HG03039 (cell line): ENCODE results near the gene MAPK1.
"Not testable (repeated sequence)": the region's sequence is repeated elsewhere in the genome, so short reads cannot be mapped to it uniquely, and the experiment has no call there.

Experiments
- ATAC-seq: cut with Tn5 transposase; IDR thresholded peaks from one replicate; pipeline ENCODE4 v1.9.1; 2021; ENCODE audit warnings: mild to moderate bottlenecking, moderate library complexity; ENCODE audit not compliant: unreplicated experiment

The MAPK1 gene

GRCh38 chr22:21793716-21794115 lies 73.7 kb downstream of the MAPK1 start:
- not testable (repeated sequence) for ATAC-seq

DNA sequence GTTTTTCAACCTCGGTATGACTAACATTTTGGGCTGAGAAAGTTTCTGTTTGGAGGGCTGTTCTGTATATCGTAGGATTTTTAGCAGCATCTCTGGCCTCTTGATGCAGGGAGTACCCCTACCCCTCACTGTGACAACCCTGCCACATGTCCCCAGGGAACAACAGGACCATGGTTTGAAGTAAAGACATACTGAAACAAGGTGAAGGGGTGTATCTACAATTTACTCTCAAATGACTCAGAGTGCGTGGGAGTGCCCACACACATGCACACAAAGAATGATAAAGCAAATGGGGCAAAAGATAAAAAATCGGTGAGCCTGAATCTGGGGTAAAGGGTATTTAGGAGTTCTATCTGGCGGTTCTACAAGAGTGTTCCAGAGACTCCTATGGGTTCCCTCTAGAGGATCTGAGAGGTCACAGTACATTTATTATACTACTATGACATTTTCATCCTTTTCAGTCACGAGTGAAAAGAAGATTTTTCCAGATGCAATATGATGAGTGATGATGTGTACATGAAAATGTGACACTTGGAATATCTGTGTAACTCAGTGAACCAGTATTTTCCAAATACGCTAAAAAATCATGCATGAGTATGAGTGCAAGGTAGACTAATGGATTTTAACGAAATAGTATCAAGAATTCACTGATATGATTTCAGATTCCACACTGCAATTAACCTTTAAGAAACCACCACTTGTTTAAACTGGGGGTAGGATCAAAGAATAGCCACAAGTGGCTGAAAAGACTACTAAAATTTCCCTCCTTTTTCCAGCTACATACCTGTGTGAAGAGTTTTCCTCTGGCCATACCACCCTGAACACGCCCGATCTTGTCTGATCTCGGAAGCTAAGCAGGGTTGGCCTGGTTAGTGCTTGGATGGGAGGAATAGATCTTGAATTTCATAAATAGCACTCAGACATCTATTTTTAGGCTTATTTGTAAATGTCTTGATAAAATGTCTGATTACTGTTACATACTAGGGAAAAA lies 75.5 kb downstream of the MAPK1 start:
- ATAC-seq = no peak

DNA sequence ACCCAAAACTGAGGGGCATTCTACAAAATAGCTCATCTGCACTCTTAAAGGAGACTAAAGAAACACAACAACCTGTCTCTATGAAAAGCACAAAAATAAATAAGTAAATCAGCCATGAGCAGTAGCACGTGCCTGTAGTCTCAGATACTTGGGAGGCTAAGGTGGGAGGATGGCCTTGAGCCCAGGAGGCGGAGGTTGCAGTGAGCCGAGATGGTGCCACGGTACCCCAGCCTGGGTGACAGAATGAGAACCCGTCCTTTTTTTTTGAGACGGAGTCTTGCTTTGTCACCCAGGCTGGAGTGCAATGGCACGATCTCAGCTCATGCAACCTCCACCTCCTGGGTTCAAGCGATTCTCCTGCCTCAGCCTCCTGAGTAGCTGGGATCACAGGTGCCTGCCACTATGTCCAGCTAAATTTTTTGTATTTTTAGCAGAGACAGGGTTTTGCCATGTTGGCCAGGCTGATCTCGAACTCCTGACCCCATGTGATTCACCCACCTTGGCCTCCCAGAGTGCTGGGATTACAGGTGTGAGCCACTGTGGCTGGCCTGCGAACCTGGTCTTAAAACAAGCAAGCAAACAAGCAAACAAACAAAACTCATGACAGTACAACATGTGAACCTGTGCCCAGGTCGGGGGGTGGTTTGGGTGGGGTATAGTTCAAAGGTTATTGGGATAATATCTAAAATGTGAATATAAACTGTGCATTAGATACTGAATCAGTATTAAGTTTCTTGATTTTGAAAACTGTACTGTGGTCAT lies 76.4 kb downstream of the MAPK1 start:
- not testable (repeated sequence) for ATAC-seq

DNA sequence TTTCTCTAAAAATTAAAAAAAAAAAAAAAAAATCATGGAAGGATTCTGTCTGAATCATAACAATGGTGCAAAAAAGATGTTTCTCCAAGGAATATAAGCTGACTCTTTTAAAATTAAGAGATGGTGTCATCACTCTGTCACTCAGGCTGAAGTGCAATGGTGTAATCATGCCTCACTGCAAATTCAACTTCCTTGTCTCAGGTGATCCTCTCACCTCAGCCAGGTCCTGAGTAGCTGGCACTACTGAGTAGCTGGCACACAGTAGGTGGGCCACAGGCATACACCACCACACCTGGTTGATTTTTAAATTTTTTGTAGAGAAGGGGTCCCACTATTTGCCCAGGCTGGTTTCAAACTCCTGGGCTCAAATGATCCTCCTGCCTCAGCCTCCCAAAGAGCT lies 77.1 kb downstream of the MAPK1 start:
- no peak for ATAC-seq

GRCh38 chr22:21787565-21787964 lies 79.9 kb downstream of the MAPK1 start:
- ATAC-seq = not testable (repeated sequence)

DNA sequence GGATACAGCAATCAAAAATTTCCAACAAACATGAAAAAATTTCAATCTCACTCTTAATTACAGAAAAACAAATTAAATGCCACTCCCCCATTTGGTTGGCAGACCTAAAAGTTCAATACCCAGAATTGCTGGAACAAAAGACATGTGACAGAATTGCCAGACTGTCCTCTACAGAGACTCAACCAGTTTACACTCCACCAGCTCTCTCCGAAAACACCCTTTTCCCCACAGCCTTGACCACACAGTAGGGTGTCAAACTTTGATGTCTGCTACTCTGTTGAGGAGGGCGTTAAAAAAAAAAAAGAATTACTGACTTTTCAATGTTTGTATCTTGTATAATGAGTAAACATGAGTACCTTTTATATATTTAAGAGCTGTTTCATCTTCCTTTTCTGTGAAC lies 87.2 kb downstream of the MAPK1 start:
- no peak for ATAC-seq

DNA sequence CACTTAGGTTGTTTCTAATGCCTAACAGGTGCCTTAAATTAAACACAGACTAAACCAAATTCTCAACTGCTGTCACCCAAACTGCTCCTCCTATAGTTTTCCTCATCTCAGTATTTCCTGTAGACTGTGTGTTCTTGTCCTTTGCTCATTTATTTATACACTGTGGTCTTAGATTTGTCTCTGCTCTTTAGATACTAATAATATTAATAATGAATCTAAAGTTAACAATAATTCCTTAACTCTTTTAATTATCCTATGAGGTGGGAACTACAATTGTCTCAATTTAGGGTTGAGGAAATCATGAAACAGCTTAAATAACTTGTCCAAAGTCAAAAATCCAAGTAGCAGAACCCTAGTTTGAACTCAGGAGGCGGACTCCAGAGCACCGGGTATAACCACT lies 88.0 kb downstream of the MAPK1 start:
- ATAC-seq = no peak

GRCh38 chr22:21778705-21779363 lies 88.6 kb downstream of the MAPK1 start:
- ATAC-seq = no peak

- no peak for ATAC-seq
These were observed 95.8 kb downstream of the MAPK1 start for GRCh38 chr22:21771631-21771976.

GRCh38 chr22:21768435-21768834 lies 99.0 kb downstream of the MAPK1 start:
- no peak for ATAC-seq

GRCh38 chr22:21766691-21767462 lies 100.6 kb downstream of the MAPK1 start:
- ATAC-seq = no peak

DNA sequence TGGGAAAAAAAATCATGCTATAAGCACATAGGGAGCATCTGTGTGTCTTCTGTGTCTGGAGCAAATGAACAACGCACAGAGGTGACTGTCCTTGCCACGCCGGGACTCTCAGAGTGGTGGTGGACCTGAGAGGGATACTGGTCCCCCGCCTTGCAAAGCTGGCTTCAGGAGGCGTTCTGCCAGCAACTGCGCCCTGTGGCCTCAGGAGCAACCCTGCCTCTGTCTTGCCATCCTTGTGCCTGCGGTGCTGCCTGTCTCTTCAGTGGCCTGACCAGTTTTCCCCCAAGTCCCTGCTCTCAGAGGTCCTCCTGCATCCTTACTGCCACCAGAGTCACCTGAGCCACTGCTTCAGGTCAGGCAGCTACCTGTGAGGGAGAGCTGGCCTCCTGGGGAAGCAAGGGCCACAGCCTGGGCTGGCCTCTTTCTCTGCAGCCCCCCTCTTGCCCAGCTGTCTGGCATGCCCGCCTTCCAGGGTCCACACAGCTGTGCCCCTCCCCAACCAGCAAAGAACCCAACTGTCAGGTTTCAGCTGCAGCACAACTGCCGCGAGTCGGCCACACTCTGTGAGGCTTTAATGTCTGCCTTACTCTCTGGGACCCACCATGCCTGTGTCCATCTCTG lies 101.4 kb downstream of the MAPK1 start:
- ATAC-seq = no peak

DNA sequence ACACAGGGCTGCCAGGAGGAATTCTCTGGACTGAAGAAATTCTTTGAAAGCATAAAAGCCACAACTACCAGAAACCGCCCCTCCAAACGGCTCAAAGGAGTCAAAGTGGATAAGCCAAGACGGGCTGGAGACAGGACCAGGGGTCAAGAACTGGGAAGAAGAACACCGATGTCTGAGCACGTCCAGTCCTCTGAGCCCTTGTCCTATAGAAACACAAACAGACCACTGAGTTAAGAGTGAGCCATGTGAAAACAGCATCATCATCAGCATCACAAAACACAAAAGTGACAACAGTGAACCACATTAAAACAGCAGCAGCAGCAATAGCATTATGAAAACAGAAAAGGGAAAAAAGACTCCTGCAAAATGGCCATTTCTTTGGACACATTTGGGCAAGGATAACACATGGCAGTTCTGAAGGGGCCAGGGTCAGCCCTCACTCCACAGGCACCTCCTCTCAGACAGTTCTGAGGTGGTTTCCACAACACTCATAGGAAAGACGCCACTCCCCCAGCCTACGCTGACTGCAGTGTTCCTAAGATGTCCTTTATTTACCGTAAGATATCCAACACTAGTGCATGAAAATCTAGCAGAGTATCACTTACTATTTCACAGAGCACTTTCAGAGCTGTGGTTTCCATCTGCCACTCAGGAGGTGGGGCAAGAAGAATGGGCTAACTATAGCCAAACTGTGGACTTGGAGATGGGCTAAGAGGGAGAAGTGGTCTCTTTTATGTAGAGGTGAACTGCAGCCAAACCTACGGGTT lies 103.2 kb downstream of the MAPK1 start:
- no peak for ATAC-seq

GRCh38 chr22:21762712-21763581 lies 104.5 kb downstream of the MAPK1 start:
- ATAC-seq = no peak

DNA sequence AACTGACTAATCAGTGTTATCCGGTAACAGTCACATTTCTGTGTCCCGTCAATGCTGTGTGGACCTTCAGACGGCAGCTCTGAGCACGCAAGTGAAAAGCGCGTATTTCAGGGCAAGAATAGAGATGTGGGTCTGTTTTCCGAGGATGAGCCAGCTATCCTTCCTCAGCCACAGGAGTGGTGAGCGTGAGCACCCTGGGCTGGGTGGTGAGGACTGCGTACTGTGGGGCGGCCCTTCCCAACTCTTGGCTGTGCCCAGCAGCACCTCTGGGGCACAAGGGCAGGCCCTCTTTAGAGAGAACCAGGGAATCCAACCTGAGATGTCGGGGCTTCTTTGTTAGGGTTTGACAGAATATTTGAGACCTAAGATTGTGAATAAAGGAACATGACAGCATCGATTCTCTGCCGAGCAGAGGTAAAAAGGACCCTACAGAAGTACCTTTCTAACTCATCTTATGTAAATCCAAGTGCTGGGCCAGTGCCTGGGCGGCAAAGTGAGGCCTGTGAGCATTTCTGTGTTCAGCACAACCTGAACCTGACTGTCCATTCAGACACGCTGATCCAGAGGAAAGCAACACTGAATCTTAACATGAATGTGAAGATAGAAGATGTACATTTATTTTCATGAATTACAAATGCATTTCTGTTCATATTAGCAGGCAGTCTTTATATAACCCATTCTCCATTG lies 105.3 kb downstream of the MAPK1 start:
- no peak for ATAC-seq

DNA sequence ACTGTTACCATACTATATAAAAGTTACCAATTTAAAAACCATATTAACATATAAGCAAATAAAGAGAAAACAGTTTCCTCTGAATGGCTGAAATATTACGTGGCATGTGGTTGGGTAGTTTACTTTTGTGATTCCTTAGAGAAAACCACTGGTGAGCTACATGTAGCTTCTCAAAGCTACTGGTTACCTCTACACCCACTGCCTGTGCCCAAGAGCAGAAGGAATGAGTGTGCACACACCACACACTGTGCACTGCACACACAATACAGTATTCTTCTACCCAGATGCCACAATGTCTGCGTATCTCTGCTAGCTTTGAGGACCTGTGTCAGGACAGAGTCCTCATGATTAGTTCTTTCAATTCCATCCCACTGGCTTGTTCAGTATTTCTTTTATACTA lies 106.4 kb downstream of the MAPK1 start:
- ATAC-seq = no peak

DNA sequence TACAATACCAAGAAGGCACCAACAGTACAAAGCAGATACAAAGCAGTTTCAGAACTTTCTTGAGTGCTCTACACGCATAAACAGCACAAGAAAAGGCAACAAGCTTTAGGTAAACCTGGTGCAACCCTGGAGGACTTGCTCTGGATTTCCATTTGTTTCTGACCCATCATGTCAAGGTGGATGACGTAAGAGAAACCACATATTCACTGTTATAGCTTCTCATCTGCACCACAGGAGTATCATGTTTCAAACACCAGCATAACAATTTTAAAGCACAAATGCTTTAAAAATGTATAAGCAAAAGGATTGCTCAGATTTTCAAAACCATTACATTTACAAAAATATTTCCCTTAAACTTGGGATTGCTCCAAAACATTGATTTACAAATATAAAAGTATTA lies 106.8 kb downstream of the MAPK1 start:
- ATAC-seq = no peak
